Mesenteric fat pad (tissue), 1 donor: ENCODE data around the gene PLK3. TPM values are rescaled to one million over a fixed set of nuclear protein-coding genes. Genes with fewer than 3 reads are reported as not detected.
"Not testable (repeated sequence)": the region's sequence is repeated elsewhere in the genome, so short reads cannot be mapped to it uniquely, and the experiment has no call there.

ENCODE experiments used
- DNase-seq: peaks from one replicate; pipeline ENCODE4 v3.0.0-alpha.2; 2020; ENCODE audit warnings: low spot score
- total RNA-seq: library from RNA; stranded (reverse); fragmentation: NEBNext Ultra II Directional; extraction: Animal tissue kit (Norgen Biotek cat#: 25700); gene quantifications from one replicate; pipeline ENCODE4 v1.2.1, GENCODE V29; 2021
- donor health status: DM: yes; HTN: yes; CAD: no.

Gene PLK3
- total RNA-seq, 1 donor from 2014 or later, result 78.0 TPM

DNA sequence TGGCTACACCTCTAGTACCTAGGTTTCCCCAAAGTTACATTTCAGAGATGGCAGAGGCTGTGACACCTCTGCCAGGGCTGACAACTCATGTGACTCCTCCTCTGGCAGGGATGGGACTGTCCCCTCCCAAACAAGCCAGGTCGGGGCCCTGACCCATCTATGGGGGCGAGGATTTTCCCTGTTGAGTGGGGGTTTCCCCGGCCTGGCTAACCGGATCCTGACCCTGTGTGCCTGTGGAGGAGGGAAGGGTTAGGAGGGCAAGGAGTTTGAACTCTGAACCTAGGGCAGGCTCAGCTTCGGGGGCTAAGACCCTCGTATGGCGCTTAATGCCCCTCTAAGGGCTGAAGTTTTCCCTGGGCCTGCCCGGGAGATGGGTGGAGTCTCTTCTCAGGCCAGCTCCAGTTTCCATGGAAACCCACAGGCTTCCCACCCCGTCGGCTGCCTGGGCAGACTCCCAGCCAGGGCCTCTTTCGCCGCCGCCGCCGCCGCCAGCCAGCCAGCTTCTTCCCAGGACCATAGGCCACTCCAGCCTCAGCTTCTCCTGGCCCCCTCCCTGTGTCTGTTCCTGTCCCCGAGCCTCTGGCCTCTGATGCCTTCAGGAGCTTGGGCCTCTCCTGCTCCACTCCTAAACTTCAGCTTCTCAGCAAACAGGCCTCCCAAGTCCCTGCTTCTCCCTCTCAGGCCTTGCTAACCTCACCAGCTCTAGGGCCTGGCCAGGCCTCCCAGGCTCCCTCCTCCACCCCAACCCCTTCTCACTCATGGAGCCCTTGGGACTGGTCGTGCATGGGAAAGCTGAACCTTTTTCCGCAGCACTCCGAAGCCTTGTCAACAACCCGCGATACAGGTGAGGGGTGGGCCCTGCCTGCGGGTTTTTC, 8.1 kb downstream of the PLK3 start, which contains the start of gene BTBD19:
TSS of gene BTBD19 (plus strand) at position 461 of the 875 bp plus-strand sequence. CDS start at position 759, 298 bp downstream.
- no peak for DNase-seq

DNA sequence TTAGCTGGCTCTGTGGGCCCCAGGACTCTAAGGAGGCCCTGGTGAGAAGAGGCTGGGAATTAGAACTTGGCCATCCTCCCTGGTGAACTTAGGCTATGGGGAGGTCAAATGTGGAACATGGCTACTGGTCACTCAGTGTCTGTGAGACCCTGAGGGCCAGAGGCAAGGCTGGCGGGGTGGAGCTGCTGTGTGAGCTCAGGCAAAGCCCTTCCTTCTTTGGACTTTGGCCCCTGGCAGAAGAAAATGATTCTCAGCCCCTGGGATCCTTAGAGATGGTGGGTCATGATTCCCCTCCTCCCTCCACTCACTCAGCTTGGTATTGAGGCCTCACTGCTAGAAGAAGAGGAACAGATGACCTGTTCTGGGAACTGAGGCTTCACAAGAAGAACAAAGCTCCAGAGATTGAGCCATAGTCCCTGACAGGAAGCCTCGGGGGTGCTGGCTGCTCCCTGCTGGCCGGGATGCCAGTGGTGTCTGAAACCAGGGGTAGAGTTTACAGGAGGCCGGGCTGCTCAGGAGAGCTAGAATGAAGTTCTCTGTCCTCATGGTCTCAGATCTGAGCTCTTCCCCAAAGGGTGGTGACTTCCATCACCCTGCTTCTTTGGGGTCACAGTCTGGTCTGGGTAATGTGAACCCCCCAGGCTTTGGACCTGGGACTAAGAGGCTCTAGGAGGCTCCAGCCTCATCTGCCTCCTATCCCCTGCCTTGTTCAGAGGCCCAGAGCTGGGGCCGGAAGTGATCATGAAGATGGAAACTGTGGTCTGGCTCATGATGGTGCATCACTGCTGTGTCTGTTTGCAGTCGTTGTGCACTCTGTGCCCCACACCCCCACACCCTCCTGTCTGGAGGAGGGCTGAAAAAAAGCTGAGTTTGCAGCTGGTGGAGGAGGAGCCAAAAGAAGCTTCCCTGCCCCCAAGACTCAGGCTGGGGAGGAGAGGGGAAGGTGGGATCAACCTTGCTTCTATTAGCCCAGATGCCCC, 9.1 kb downstream of the PLK3 start:
- DNase-seq, result no peak

DNA sequence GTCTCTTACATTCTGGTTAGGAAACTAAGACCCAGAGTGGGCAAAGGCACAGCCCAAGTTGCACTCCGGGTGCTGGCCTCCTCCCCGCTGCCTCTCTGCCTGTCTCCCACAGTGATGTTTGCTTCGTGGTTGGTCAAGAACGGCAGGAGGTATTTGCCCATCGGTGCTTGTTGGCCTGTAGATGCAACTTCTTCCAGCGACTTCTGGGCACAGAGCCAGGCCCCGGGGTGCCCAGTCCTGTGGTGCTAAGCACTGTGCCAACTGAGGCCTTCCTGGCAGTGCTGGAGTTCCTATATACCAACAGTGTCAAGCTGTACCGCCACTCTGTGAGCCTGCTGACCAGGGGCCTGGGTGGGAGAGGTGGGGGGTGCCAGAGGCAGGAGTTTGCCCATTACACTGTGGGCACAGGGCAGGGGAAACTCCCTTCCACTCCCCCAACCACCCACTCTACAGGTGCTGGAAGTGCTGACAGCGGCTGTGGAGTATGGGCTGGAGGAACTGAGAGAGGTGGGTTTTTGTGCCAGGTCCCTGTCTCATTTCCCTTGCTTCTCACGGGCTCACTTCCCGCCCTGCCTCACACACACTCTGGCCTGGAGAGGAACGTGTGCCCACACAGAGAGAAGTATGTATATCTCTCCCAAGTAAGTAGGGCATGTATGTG, 10.1 kb downstream of the PLK3 start:
- peak; percentile 65 for DNase-seq

DNA sequence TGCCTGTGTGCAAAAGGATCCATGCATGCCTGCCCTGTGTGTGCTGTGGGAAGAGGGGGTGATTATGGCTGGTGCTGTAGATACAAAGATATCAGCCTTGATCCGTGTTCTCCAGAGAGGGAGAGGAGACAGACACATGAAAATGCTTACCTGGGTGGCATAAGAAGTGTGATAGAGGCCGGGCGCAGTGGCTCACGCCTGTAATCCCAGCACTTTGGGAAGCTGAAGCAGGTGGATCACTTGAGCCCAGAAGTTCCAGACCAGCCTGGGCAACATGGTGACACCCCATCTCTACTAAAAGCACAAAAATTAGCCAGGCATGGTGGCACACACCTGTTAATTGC, 10.6 kb downstream of the PLK3 start:
- DNase-seq, result not testable (repeated sequence)

DNA sequence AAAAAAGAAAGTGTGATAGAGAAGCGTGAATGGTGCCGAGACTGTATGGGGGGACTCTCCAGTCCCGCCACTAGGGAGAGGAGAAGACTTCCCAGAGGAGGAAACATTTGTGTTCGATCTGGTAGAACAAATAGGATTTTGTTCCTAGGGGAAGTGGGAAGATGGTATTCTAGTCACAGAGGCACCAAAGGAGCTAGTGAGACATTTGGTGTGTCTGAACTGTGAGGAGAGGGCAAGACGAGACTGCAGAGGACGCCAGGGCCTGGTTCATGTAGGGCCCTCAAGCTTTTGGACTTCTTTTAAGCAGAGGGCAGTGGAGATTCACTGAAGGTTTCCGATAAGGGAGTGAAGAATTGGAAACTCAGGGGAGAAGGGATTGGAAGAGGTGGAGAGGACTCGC, 11.1 kb downstream of the PLK3 start:
- peak; percentile 22 for DNase-seq

DNA sequence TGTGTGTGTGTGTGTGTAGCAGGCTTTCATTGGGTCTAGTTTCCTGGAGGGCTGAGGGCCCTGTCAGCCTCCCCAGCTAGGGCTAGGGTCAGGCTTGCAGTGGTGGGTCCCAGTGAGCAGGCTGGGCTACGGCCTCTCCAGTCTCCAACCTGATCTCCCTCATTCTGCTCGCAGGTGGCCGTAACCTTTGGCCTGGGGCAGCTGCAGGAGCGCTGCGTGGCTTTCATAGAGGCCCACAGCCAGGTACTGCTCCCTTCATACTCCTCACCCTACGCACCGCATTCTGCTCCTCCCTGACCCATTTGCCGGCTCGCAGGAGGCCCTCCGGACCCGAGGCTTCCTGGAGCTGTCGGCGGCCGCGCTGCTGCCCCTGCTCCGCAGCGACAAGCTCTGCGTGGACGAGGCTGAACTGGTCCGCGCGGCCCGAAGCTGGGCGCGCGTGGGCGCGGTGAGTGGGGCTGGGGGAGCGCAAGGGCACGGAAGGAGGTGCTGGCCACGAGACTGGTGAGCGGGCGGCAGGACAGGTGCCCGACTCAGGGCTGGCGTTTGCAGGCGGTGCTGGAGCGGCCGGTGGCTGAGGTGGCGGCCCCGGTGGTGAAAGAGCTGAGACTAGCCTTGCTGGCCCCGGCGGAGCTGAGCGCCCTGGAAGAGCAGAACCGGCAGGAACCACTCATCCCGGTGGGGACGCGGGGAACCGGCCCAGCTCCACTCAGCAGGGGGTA, 12.8 kb downstream of the PLK3 start:
- DNase-seq, result no peak

DNA sequence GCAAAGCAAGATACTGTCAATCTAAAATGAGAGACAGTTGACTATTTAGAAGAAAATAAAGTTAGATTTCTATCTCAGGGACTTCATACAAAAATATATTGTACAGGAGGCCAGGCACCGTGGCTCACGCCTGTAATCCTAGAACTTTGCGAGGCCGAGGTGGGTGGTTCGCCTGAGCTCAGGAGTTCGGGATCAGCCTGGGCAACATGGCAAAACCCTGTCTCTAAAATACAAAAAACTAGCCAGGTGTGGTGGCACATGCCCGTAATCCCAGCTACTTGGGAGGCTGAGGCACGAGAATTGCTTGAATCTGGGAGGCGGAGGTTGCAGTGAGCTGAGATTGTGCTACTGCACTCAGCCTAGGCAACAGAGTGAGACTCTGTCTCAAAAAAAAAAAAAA, 15.7 kb downstream of the PLK3 start:
- not testable (repeated sequence) for DNase-seq

DNA sequence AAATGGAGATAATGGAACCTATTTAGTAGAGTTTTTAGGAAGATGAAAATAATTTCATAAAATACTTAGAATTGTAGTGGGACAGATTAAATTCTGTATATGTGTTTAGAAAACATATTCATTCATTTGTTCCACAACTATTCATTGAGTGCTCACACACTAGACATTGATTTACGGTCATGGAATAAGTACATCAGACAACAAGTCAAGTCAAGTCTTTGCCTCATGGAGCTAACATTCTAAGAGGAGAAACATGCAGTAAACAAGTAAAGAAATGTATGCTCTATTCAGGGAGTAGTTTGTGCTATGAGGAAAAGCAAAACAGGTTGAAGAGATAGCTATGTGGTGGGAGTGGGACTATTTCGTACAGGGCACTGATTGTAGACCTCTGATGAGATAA, 17.1 kb downstream of the PLK3 start:
- DNase-seq, result no peak

DNA sequence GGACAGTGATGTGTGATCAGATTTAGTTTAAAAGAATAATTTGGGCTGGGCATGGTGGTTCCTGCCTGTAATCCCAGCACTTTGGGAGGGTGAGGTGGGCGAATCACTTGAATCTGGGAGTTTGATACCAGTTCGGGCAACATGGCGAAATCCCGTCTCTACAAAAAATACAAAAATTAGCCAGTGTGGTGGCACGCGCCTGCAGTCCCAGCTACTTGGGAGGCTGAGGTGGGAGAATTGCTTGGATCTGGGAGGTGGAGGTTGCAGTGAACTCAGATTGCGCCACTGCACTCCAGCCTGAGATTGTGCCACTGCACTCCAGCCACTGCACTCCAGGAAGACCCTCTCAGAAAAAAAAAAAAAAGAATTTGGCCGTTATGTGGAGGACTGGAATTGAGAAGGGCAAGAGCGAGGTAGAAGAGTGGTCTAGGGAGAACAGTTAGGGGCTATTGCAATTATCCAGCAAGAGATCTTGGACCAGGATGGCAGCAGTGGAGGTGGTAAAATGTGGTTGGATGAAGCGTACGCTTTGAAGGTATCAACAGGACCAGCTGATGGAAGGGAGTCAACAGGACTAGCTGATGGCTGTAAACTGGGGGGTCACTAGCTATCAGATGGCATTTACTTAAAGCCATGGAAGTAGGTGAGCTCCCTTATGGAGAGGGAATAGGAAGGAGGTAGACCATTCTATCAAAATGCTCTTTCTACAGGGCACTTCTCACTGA, 17.8 kb downstream of the PLK3 start:
- DNase-seq, result no peak

DNA sequence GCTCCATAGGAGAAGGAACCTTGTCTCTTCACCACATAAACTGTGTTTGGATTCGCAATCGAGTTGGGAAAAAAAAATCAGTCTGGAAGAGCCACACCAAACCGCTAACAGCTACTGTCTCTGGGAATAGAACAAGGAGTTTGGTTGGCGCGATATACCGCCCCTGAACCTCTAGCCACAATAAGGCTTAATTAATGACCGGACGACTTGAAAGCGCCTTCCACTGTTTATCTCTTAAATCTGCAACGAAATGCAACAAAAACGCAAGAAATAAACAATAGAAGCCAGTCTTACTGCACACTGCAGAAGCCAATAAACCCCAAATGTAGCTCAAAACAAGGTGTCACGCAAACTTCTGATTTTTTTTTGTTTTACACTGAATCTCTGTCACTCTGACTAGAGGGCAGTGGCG, 19.0 kb downstream of the PLK3 start:
- no peak for DNase-seq

DNA sequence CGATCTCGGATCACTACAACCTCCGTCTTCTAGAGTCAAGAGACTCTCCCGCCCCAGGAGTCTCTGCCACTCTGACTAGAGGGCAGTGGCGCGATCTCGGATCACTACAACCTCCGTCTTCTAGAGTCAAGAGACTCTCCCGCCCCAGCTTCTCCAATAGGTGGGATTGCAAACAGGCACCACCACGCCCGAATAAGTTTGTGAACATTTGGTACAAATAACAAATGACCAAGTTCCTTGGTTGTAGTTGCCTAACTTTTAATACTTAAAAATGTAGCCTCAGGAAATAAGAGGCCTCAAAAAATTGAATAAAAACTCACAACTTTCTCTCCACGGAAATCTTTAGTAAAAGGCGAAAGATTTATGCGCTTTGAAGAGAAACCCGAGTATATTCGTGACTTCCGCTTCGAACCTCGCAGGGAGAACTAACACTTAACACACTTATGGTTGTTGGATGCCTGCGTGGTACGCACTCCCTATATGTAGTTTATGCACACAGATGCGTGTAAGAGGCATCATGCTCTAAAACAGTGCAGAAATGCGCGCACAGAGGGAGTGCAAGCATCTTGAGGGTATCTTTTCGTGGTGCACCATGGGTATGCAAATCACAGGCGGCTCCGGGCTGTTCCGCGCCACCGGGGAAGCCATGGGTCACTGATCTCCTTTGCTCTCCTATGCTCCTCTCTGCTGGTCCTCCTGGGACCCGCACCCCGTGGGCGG, 19.6 kb downstream of the PLK3 start:
- no peak for DNase-seq

DNA sequence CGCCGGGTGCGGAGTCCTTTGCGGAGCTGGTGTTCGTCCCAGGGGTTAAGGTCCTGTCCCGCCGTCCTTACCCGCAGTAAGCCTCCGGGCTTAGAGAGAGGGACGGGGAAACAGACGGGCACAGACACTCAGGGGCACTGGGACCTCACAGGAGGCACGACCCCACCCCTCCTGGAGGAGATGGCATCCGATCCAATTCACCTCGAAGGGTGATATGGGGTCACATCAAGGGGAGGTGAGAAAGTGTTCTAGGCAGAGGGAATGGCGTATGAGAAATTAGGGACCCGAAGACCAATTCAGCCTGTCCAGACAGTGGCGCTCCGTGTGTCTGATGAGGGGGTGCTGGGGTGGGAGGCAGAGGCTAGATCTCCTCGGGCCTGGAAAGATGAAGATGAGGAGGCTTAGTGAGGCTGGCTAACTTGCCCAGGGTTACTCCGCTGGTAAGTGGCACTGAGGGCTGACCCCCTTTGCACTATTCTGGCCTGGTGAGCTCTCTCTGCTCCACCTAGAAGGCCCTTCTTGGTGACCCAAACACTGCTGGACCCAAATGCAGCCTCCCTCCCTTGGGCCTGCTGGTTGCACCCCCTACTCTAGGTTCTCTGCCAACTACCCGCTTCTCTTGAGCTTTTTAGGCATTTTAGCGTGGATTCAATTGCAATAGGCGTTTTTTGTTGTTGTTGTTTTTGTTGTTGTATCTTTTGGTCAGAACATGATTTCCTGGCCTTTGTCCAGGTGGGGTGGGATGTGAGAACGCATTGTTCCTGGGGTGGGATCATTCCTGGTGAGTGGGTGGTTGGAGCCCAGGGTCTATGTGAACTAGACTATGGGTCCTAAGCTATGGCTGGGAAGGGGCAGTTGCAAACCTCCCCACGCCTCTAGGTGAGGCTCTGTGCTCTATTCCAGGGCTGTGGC, 20.4 kb downstream of the PLK3 start:
- no peak for DNase-seq

DNA sequence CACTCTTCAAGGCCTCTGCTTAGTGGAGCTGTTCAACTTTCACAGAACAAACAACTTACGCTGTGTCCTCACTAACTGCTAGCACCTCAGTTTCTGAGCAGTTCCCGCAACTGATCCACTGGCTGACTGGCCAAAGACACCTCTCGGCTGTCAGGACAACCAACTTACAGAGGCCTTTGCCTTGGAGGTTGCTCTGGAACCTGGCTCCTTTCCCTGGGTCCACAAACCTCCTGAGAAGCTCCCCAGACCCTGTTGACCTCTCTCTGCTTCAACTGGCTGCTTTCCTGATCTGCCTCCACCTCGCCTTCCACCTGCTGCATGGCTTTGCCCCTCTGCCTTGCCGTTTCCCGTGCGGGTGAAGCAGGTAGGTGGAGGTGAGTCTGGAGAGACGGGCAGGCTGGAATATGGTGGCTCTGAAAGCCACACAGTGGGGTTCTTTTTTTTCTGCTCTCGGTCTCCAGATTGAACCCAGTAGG, 21.1 kb downstream of the PLK3 start:
- DNase-seq, result no peak

DNA sequence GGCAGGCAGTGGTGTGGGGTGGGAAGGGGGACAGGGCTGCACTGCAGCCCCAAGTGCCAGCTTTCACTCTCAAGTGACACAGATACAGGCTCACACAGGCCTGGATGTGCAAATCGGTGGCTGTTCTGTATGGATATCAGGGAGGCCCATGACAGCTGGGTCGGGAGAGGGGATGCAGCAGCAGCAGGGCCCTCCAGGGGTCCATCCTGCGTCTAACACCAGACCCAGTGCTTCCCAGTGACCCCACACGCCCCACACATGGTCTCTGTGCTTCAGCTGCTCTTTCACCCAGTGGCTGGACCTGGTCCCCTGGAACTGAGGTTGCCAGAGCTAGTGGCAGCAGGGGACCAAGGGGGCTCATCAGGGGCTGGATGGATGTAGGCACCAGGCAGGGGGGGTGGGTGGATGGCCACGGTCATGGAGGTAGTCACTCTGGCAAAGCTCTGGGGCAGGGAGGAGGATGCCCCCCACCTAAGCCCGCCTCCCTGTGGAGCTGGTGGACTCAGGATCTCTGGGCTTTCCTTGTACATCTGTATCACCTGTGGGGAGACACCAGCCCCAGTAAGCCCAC, 22.0 kb downstream of the PLK3 start:
- DNase-seq, result no peak

DNA sequence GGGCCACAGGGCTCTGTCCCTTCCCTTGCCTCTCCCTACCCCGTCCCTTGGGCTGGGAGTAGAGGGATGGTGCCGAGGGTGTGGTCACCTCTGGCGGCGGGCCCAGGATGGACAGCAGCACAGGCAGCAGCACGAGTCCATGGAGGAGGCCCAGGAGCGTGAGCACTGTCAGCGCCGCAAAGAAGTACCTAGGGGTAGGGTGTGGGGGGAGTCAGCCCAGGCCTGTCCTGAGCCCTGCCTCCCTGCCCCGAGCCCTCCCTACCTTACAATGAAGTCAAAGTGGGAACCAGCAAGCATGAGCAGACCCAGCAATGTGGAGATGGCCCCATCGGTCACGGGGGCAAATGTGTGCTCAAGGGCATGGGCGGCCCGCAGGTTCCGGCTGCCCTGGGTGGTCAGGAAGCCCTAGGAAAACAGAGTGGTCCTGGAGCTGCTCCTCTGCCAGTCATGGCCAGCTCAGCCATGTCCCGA, 22.8 kb downstream of the PLK3 start:
- DNase-seq, result no peak

DNA sequence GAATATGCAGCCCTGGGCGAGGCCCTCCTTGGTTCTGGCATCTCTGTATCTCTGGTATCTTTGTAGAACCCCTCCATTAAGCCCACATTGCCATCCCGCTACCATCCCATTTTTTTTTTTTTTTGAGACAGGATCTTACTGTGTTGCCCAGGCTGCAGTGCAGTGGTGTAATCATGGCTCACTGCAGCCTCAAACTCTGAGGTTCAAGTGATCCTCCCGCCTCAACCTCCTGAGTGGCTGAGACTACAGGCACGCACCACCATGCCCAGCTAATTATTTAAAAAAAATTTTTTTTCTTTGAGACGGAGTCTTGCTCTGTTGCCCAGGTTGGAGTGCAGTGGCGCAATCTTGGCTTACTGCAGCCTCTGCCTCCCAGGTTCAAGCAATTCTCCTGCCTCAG, 24.2 kb downstream of the PLK3 start:
- DNase-seq, result not testable (repeated sequence)

DNA sequence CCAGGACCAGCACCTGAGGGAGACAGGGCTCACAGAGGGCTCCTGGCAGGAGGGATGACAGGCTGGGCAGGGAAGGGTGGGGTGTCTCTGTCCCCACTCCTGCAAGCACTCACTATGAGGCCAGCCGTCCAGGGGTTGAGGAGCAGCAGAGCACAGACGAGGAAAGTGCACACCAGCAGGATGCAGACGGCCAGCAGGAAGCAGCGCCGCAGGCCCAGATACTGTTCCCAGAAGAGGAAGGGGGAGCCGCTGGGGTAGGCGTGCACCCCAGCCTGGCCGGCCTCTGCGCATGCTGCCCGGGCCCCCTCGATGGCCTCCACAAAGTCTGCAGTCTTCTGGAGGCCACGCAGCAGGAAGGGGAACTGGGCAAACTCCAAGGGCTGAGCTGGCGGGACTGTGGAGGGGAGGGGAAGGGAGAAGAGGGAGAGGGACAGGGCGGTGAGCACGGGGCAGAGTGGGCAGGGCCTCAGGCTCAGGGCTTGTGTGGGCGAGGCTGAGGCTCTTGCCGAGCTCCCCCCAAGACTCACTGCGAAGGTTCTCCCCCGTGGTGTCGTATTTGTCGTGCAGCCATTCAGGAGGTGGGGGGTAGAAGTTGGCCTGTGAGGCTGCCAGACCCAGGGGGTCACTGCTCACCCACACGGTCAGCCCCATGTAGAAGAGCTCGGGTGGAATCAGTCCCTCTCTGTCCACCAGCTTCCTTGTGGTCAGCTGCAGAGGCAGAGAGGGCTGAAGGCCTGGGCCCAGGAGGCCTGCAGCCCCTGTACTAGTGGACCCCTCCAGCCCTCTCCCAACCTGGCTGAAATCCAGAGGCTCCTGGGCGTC, 26.4 kb downstream of the PLK3 start:
- no peak for DNase-seq
